H1 (cell line): ENCODE results near the gene CFAP100. TPM values are rescaled to one million over a fixed set of nuclear protein-coding genes. Genes with fewer than 3 reads are reported as not detected.

Experiments
- CHD7 ChIP-seq: fragments of 300-600 bp; sonication (generic); IDR thresholded peaks from 2 replicates; pipeline ENCODE4 v1.7.1; 2012; ENCODE audit warnings: low read length, moderate library complexity, mild to moderate bottlenecking, inconsistent platforms; ENCODE audit not compliant: insufficient replicate concordance
- FOSL1 ChIP-seq: IDR thresholded peaks from 2 replicates; pipeline ENCODE4 v1.6.1; 2011; ENCODE audit warnings: mild to moderate bottlenecking, low read depth, low read length, moderate library complexity; ENCODE audit not compliant: insufficient read depth
- HDAC6 ChIP-seq: IDR thresholded peaks from one replicate; pipeline ENCODE4 v1.7.1; 2012; ENCODE audit warnings: low read depth, mild to moderate bottlenecking, inconsistent platforms, low read length, moderate library complexity
- RBBP5 ChIP-seq: IDR thresholded peaks from 2 replicates; pipeline ENCODE4 v1.7.1; 2012; ENCODE audit warnings: low read depth, mild to moderate bottlenecking, inconsistent platforms, low read length, moderate library complexity, borderline replicate concordance
- TEAD4 ChIP-seq: IDR thresholded peaks from 2 replicates; pipeline ENCODE4 v1.6.1; 2012; ENCODE audit warnings: low read depth, low read length, inconsistent platforms, mixed read lengths
- polyA plus RNA-seq, 7 experiments: library from polyadenylated mRNA; depleted of rRNA in 3 of 7; stranded (reverse) in 5 of 7; unstranded in 2 of 7; fragments of >200 nt in 5 of 7; fragments of 200-250 nt in 2 of 7; gene quantifications; 1 replicate in 5 of 7; 2 replicates in 1 of 7; 4 replicates in 1 of 7; pipeline versions ENCODE4 v1.2.1 to v1.2.3, GENCODE V29; 2011 to 2013; ENCODE audit warnings: missing spikeins in 2 of 7, mixed read lengths in 2 of 7
- total RNA-seq: library from RNA; stranded (reverse); fragmentation: NEBNext Ultra II Directional; extraction: Animal tissue kit (Norgen Biotek cat#: 25700); gene quantifications from 2 replicates; pipeline ENCODE4 v1.2.1, GENCODE V29; 2021

Gene CFAP100
- total and polyA plus RNA-seq, 2 of the 8 experiments (the other 6 are each of a cell fraction or from before 2014, with no cell fraction given) = 0.17 TPM; not detected in 1

GRCh38 chr3:126389112-126389793 is 5.5 kb upstream of the CFAP100 start (continued):
- TF ChIP-seq TEAD4 (no peak), CHD7 (no peak), RBBP5 (peak; percentile 53; the same call in 1 of the 2 replicates), HDAC6 (no peak), FOSL1 (no peak)
